Neutrophil (primary cell): ENCODE measurements around the gene ASZ1.

Experiments used
- H3K27ac ChIP-seq: fragments of 200-600 bp; sonication (generic); 2 replicates; pipeline ENCODE4 v1.5.1; 2016; ENCODE audit warnings: mild to moderate bottlenecking, moderate library complexity
- H3K27me3 ChIP-seq: fragments of 200-600 bp; sonication (generic); 2 replicates; pipeline ENCODE4 v1.6.0; 2016; ENCODE audit warnings: mild to moderate bottlenecking
- H3K36me3 ChIP-seq: fragments of 200-600 bp; sonication (generic); 2 replicates; pipeline ENCODE4 v1.5.1; 2017
- H3K4me1 ChIP-seq, 2 experiments: fragments of 200-600 bp in 1 of 2; sonication (generic) in 1 of 2; 1 replicate in 1 of 2; 2 replicates in 1 of 2; pipeline versions ENCODE4 v1.5.1 to v1.6.1; 2013 to 2016; ENCODE audit warnings: low read depth in 1 of 2, low read length in 1 of 2, mild to moderate bottlenecking in 1 of 2, moderate library complexity in 1 of 2; ENCODE audit not compliant: control insufficient read depth in 1 of 2, insufficient read depth in 1 of 2
- H3K4me3 ChIP-seq, 2 experiments: fragments of 200-600 bp in 1 of 2; sonication (generic) in 1 of 2; 1 replicate in 1 of 2; 2 replicates in 1 of 2; pipeline ENCODE4 v1.5.1; 2013 to 2016; ENCODE audit warnings: low read depth in 1 of 2, low read length in 1 of 2, mild to moderate bottlenecking in 1 of 2, moderate library complexity in 1 of 2
- H3K9me3 ChIP-seq: fragments of 200-600 bp; sonication (generic); 2 replicates; pipeline ENCODE4 v1.5.1; 2016
- CTCF ChIP-seq: fragments of 200-600 bp; sonication (generic); IDR thresholded peaks from 2 replicates; pipeline ENCODE4 v1.5.1; 2016; ENCODE audit warnings: antibody characterized with exemption

ASZ1 gene

GRCh38 chr7:117386110-117386706 lies 41.1 kb downstream of the ASZ1 start:
- no peaks in the 10 kb centered on the region for H3K4me1 ChIP-seq
- H3K36me3 ChIP-seq: no peaks in the 10 kb centered on the region
- H3K4me3 ChIP-seq: no peak overlapping the region
- no peak for TF ChIP-seq CTCF
- H3K27me3 ChIP-seq: no peaks in the 10 kb centered on the region
- H3K9me3 ChIP-seq: no peaks in the 10 kb centered on the region
- H3K27ac ChIP-seq: no peak overlapping the region

DNA sequence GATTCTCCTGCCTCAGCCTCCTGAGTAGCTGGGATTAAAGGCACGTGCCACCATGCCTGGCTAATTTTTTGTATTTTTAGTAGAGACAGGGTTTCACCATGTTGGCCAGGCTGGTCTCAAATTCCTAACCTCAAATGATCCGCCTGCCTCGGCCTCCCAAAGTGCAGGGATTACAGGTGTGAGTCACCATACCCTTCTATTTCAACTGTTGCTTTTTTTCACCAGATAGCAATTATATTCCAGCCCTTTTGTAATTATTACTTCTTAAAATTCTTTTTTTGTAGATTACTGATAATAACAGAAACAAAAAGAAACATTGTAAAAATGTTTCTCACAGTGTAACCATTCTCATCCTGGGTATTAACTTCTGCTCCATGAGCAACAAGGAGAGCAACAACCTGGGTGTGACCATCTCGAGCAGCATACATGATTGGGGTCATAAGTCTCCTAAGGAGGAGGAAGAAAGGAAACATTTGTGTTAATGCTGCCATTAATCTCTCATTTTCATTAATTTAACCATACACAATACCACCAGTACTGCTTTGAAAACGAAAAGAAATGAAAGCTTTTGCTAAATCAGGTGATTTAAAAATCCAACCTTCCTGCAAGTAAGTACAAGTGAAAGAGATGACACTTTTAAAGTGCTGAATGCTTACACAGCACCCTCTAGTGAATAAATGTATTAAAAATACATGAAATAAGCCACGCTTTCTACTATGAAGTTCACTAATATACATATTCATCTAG lies 41.8 kb downstream of the ASZ1 start:
- no peak overlapping the region for H3K27ac ChIP-seq
- no peaks in the 10 kb centered on the region for H3K4me1 ChIP-seq
- no peaks in the 10 kb centered on the region for H3K27me3 ChIP-seq
- H3K36me3 ChIP-seq: no peaks in the 10 kb centered on the region
- TF ChIP-seq CTCF: no peak
- H3K4me3 ChIP-seq: no peak overlapping the region
- no peaks in the 10 kb centered on the region for H3K9me3 ChIP-seq

DNA sequence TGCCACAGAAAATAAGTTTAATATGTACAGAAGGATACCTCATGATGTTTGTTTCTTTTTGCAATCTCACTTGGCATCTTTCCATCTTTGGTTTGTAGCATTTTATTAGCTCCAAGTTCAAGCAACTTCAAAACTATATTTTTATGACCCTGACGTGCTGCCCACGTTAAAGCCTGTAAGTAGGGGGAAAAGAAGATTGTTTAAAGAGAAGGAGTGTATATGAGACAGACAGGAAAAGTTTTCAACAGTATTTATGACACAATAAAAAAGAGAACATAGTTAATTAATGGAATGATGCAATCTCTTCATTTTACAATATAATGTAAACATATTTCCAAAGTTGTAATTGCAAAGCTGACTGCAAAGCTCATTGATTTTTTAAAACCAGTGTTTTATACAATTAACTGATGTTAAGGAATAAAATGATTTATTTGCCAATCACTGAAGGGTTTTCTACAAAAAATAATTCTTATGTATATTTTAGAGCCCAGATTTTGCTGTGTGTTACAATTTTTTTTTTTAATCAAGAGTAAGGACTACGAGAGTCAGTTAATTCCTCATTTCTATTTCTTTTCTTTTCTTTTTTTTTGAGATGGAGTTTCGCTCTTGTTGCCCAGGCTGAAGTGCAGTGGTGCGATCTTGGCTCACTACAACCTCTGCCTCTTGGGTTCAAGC lies 42.5 kb downstream of the ASZ1 start:
- H3K27me3 ChIP-seq: no peaks in the 10 kb centered on the region
- no peak overlapping the region for H3K4me3 ChIP-seq
- H3K9me3 ChIP-seq: no peaks in the 10 kb centered on the region
- TF ChIP-seq CTCF: no peak
- H3K36me3 ChIP-seq: no peaks in the 10 kb centered on the region
- H3K27ac ChIP-seq: no peak overlapping the region
- no peaks in the 10 kb centered on the region for H3K4me1 ChIP-seq

- Histone ChIP-seq H3K4me1 (no peaks in the 10 kb centered on the region), H3K4me3 (no peak overlapping the region), H3K36me3 (no peaks in the 10 kb centered on the region), H3K27ac (no peak overlapping the region), H3K9me3 (no peaks in the 10 kb centered on the region), H3K27me3 (no peaks in the 10 kb centered on the region)
- no peak for TF ChIP-seq CTCF
These were observed 43.7 kb downstream of the ASZ1 start for GRCh38 chr7:117383483-117384189.

- Histone ChIP-seq H3K27me3 (no peaks in the 10 kb centered on the region), H3K36me3 (no peaks in the 10 kb centered on the region), H3K27ac (no peak overlapping the region), H3K4me3 (no peak overlapping the region), H3K9me3 (no peaks in the 10 kb centered on the region), H3K4me1 (no peaks in the 10 kb centered on the region)
- TF ChIP-seq CTCF: no peak
These were observed 44.2 kb downstream of the ASZ1 start for GRCh38 chr7:117383046-117383445.
